Keratinocyte (primary cell): ENCODE results near the gene ZNF219. TPM values are rescaled to one million over a fixed set of nuclear protein-coding genes. Genes with fewer than 3 reads are reported as not detected.

Source experiments
- DNase-seq: peaks from one replicate; pipeline ENCODE4 v3.0.0-alpha.2; 2011; ENCODE audit warnings: low read depth, missing footprints, low spot score
- FAIRE-seq: peaks from 2 replicates; lab custom pipeline; 2011; peaks lifted over from hg19 to GRCh38; lab: Jason Lieb, UNC
- H2AFZ ChIP-seq: 2 replicates; pipeline ENCODE4 v1.6.0; 2012; ENCODE audit warnings: low read length, control low read depth, inconsistent platforms; ENCODE audit not compliant: control insufficient read depth
- H3K27ac ChIP-seq: 2 replicates; pipeline ENCODE4 v1.5.1; 2011; ENCODE audit warnings: low read length; ENCODE audit not compliant: control insufficient read depth, insufficient read depth
- H3K27me3 ChIP-seq: 3 replicates; pipeline ENCODE4 v1.6.0; 2011; ENCODE audit warnings: low read length; ENCODE audit not compliant: control insufficient read depth, insufficient read depth; ENCODE audit errors: extremely low read depth
- H3K36me3 ChIP-seq, 2 experiments: 2 replicates in 1 of 2; 3 replicates in 1 of 2; pipeline ENCODE4 v1.5.1; 2011; ENCODE audit warnings: low read length in 2 of 2, mild to moderate bottlenecking in 1 of 2; ENCODE audit not compliant: control insufficient read depth in 2 of 2, insufficient read depth in 2 of 2; ENCODE audit errors: extremely low read depth in 1 of 2
- H3K4me1 ChIP-seq: 3 replicates; pipeline ENCODE4 v1.5.1; 2011; ENCODE audit warnings: low read length; ENCODE audit not compliant: control insufficient read depth, insufficient read depth; ENCODE audit errors: extremely low read depth
- H3K4me2 ChIP-seq: 3 replicates; pipeline ENCODE4 v1.6.0; 2011; ENCODE audit warnings: low read depth, low read length; ENCODE audit not compliant: control insufficient read depth, insufficient read depth; ENCODE audit errors: extremely low read depth
- H3K4me3 ChIP-seq, 3 experiments: fragments of 200-600 bp in 1 of 3; sonication (generic) in 1 of 3; 2 replicates in 2 of 3; 3 replicates in 1 of 3; pipeline ENCODE4 v1.5.1; 2011 to 2016; ENCODE audit warnings: low read length in 3 of 3, mild to moderate bottlenecking in 3 of 3, control low read depth in 2 of 3, inconsistent platforms in 1 of 3, low read depth in 1 of 3, mixed read lengths in 1 of 3, mixed run types in 1 of 3, moderate library complexity in 1 of 3; ENCODE audit not compliant: control insufficient read depth in 2 of 3, insufficient read depth in 2 of 3; ENCODE audit errors: extremely low read depth in 1 of 3
- H3K79me2 ChIP-seq: 2 replicates; pipeline ENCODE4 v1.6.0; 2012; ENCODE audit warnings: low read length; ENCODE audit not compliant: control insufficient read depth, insufficient read depth
- H3K9ac ChIP-seq: 3 replicates; pipeline ENCODE4 v1.6.0; 2011; ENCODE audit warnings: low read length; ENCODE audit not compliant: control insufficient read depth, insufficient read depth; ENCODE audit errors: extremely low read depth
- H3K9me1 ChIP-seq: 3 replicates; pipeline ENCODE4 v1.6.0; 2011; ENCODE audit warnings: low read length; ENCODE audit not compliant: control insufficient read depth, insufficient read depth; ENCODE audit errors: extremely low read depth
- H3K9me3 ChIP-seq: 2 replicates; pipeline ENCODE4 v1.5.1; 2012; ENCODE audit warnings: low read depth, low read length; ENCODE audit not compliant: control insufficient read depth
- H4K20me1 ChIP-seq: 3 replicates; pipeline ENCODE4 v1.6.0; 2011; ENCODE audit warnings: low read length; ENCODE audit not compliant: control insufficient read depth, insufficient read depth; ENCODE audit errors: extremely low read depth
- EZH2 ChIP-seq: IDR thresholded peaks from one replicate; pipeline ENCODE4 v1.6.1; 2012; ENCODE audit warnings: inconsistent platforms, mild to moderate bottlenecking, low read length, moderate library complexity
- dilution Hi-C: fragments of 300-500 bp; cut with MboI; formaldehyde crosslinking; loops from one replicate; pipeline ENCODE4 v1.7.0; 2020; ENCODE audit warnings: low sequenced_read_pairs; ENCODE audit not compliant: extremely low pct_ligation_motif_present
- polyA plus RNA-seq, 5 experiments: library from polyadenylated mRNA; depleted of rRNA in 3 of 5; stranded (reverse) in 3 of 5; stranded (forward) in 1 of 5; unstranded in 1 of 5; fragments of >200 nt; gene quantifications; 1 replicate in 1 of 5; 2 replicates in 3 of 5; 3 replicates in 1 of 5; pipeline versions ENCODE4 v1.2.1 to v1.2.3, GENCODE V29; 2011 to 2012; ENCODE audit warnings: missing spikeins in 2 of 5, low read depth in 1 of 5, low replicate concordance in 1 of 5
- TF ChIP-seq, protein P1 (sequence below), 3 experiments: IDR thresholded peaks in 1 of 3; conservative IDR thresholded peaks in 1 of 3; optimal IDR thresholded peaks in 1 of 3; 2 replicates in 2 of 3; 3 replicates in 1 of 3; pipeline versions ENCODE3 to v1.5.1; 2011; ENCODE audit warnings: low read length in 3 of 3, mild to moderate bottlenecking in 3 of 3, moderate library complexity in 2 of 3, control low read depth in 1 of 3, inconsistent platforms in 1 of 3; ENCODE audit not compliant: insufficient read depth in 2 of 3; ENCODE audit errors: extremely low read depth in 1 of 3

ZNF219 gene
- polyA plus RNA-seq, 1 donor (not counting 4 experiments of a cell fraction or from before 2014, with no cell fraction given) = 23.1 TPM

DNA sequence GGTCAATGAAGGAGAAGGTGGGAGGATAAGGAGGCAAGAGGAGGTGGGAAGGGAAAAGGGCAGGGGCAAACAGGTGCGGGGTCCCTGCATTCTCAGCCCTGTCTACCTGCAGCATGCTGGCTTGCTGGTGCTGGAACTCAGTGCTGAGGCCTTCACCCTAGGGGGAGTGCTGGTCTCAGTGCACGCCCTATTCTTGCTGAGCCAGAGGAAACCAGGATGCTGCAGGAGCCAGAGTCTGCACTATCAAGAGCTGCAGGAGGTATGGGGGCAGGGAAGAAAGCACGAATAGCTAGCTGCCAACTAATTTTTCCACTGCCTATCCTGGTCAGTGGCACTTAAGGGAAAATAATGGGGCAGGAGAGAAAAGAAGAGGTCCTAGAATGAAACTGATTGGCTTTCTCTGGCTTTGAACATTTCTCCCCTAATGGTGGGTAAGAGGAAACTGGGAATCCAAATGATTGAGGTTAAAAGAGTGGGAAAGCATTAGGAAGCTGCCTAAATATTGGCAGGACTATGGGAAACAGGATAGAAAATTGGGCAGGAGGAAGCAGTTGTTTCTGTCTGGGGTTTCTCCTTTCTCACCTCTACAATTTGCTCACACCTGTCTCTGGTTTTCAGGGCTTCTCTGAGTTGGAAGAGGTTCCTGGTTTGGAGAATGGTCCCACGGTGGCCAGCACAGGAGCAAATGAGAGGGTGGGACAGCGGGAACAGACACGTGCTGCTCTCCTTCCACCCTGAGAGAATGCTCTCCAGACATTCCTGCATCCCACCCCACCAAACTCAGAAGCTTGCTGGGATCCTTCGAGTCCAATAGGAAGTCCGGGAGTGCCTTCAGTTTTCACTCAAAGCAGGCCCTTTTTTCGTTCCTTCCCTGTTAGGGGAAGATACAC, 4.3 kb upstream of the ZNF219 start:
- Histone ChIP-seq H3K4me3 (peak overlapping the region; percentile 54 to 90 (median 83)), H4K20me1 (no peaks in the 10 kb centered on the region), H3K9ac (peak overlapping the region; percentile 95), H3K4me2 (peak overlapping the region; percentile 99), H3K79me2 (peaks cover 22% of the 10 kb centered on the region), H3K27me3 (no peaks in the 10 kb centered on the region), H3K9me3 (no peaks in the 10 kb centered on the region), H2AFZ (peak overlapping the region; percentile 81), H3K27ac (peak overlapping the region; percentile 95), H3K9me1 (no peaks in the 10 kb centered on the region), H3K36me3 (no peaks in the 10 kb centered on the region), H3K4me1 (peaks cover 72% of the 10 kb centered on the region)
- dilution Hi-C loops = no loop called here
- DNase-seq (no peak), FAIRE-seq (no peak)
- TF ChIP-seq, protein P1, sequence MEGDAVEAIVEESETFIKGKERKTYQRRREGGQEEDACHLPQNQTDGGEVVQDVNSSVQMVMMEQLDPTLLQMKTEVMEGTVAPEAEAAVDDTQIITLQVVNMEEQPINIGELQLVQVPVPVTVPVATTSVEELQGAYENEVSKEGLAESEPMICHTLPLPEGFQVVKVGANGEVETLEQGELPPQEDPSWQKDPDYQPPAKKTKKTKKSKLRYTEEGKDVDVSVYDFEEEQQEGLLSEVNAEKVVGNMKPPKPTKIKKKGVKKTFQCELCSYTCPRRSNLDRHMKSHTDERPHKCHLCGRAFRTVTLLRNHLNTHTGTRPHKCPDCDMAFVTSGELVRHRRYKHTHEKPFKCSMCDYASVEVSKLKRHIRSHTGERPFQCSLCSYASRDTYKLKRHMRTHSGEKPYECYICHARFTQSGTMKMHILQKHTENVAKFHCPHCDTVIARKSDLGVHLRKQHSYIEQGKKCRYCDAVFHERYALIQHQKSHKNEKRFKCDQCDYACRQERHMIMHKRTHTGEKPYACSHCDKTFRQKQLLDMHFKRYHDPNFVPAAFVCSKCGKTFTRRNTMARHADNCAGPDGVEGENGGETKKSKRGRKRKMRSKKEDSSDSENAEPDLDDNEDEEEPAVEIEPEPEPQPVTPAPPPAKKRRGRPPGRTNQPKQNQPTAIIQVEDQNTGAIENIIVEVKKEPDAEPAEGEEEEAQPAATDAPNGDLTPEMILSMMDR (optimal IDR thresholded peaks at IDR 0.05 in 1 of 3, IDR thresholded peaks at IDR 0.05 in 1 of 3, conservative IDR thresholded peaks at IDR 0.05 in 1 of 3; ENCODE audit: extremely low read depth in 1 of 3, insufficient read depth in 2 of 3, low read length in 3 of 3) = peak in 1 of 3 experiments; percentile 21
- no peak for TF ChIP-seq EZH2

DNA sequence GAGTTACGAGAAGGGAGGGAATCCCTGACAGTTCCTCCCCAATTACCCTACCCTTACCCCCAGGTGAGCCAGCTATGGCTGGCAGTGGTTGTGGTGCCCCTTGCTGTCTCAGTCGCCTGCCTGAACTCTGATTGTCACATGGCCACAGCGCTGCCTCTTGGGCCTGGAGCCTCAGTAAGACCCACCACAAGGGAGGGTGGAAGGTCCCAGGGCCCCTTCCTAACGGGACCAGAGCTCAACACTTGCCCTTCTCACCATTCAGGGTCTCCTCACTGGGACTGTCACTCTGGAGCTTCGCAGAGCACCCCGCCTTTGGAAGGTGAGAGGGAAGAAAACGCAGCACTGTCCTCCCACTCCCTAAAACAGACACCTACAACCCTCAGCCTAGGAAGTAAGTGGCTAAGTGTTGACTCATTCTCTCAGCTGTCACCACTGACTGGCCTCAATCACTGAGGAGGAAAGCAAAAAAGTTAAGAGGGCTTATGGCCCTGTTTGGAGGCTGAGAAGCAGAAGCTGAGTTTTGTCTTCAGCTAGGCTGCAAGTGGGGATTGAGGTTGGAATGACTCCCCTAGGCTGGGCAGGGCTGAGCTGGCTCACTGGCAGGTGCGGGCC, 3.5 kb upstream of the ZNF219 start:
- Histone ChIP-seq H4K20me1 (no peaks in the 10 kb centered on the region), H3K9ac (no peak overlapping the region), H3K27ac (peak overlapping the region; percentile 38), H3K36me3 (no peaks in the 10 kb centered on the region), H3K4me3 (peak overlapping the region in 1 of 3 experiments; percentile 83), H3K9me3 (no peaks in the 10 kb centered on the region), H3K9me1 (no peaks in the 10 kb centered on the region), H3K4me1 (peaks cover 70% of the 10 kb centered on the region), H3K4me2 (peak overlapping the region; percentile 99), H3K79me2 (peaks cover 28% of the 10 kb centered on the region), H2AFZ (no peak overlapping the region), H3K27me3 (no peaks in the 10 kb centered on the region)
- no peak for FAIRE-seq
- TF ChIP-seq EZH2 = no peak
- TF ChIP-seq, protein P1 (optimal IDR thresholded peaks at IDR 0.05 in 1 of 3, IDR thresholded peaks at IDR 0.05 in 1 of 3, conservative IDR thresholded peaks at IDR 0.05 in 1 of 3; ENCODE audit: extremely low read depth in 1 of 3, insufficient read depth in 2 of 3, low read length in 3 of 3) = no peak
- no peak for DNase-seq
- dilution Hi-C loops = no loop called here
